Endothelial cell of umbilical vein (primary cell): ENCODE measurements around the gene ANTXRL. TPM values are rescaled to one million over a fixed set of nuclear protein-coding genes. Genes with fewer than 3 reads are reported as not detected.

Experiments
- BruUV-seq: library from RNA; stranded (reverse); fragments of 400-500 nt; replicated peaks from 2 replicates; lab custom pipeline; 2021; lab: Mats Ljungman, UMichigan
- CTCF ChIA-PET: fragments of 300-600, 350-600 bp; sonication (Branson Sonifier 250); formaldehyde crosslinking; loops from one replicate; lab custom pipeline; 2021; ENCODE audit warnings: antibody characterized with exemption, inconsistent platforms; lab: Charles Lee
- POLR2A ChIA-PET: fragments of 300-600, 350-600 bp; sonication (Branson Sonifier 250); formaldehyde crosslinking; loops from one replicate; lab custom pipeline; 2021; ENCODE audit warnings: antibody characterized with exemption, inconsistent platforms; lab: Charles Lee
- DNase-seq: peaks from one replicate; pipeline ENCODE4 v3.0.0-alpha.2; 2011; ENCODE audit warnings: low read depth, low spot score
- FAIRE-seq: peaks from 2 replicates; lab custom pipeline; 2011; peaks lifted over from hg19 to GRCh38; lab: Jason Lieb, UNC
- H2AFZ ChIP-seq: 2 replicates; pipeline ENCODE4 v1.6.0; 2012; ENCODE audit warnings: low read depth, low read length, control low read depth, inconsistent platforms
- H3K27ac ChIP-seq: 2 replicates; pipeline ENCODE4 v1.5.1; 2011; ENCODE audit warnings: low read depth, mild to moderate bottlenecking, control low read depth, low read length, moderate library complexity; ENCODE audit not compliant: insufficient read depth
- H3K27me3 ChIP-seq, 2 experiments: 2 replicates each; pipeline versions ENCODE4 v1.6.0 to v1.6.1; 2011; ENCODE audit warnings: low read length in 2 of 2, mixed read lengths in 1 of 2; ENCODE audit not compliant: control insufficient read depth in 2 of 2, insufficient read depth in 2 of 2
- H3K36me3 ChIP-seq, 2 experiments: 2 replicates in 1 of 2; 3 replicates in 1 of 2; pipeline ENCODE4 v1.5.1; 2011; ENCODE audit warnings: low read length in 2 of 2, mild to moderate bottlenecking in 1 of 2, moderate library complexity in 1 of 2; ENCODE audit not compliant: control insufficient read depth in 2 of 2, insufficient read depth in 2 of 2; ENCODE audit errors: extremely low read depth in 1 of 2
- H3K4me1 ChIP-seq: 3 replicates; pipeline ENCODE4 v1.5.1; 2011; ENCODE audit warnings: mild to moderate bottlenecking, low read length; ENCODE audit not compliant: control insufficient read depth, insufficient read depth; ENCODE audit errors: extremely low read depth
- H3K4me2 ChIP-seq: 2 replicates; pipeline ENCODE4 v1.6.1; 2011; ENCODE audit warnings: low read length, control low read depth, mixed read lengths; ENCODE audit not compliant: insufficient read depth
- H3K4me3 ChIP-seq, 3 experiments: fragments of 200-600 bp in 1 of 3; sonication (generic), shearing (Covaris generic) in 1 of 3; replicated peaks in 1 of 3; 2 replicates each; pipeline ENCODE4 v1.5.1; 2011 to 2016; ENCODE audit warnings: control low read depth in 3 of 3, low read length in 3 of 3, mild to moderate bottlenecking in 2 of 3, inconsistent platforms in 1 of 3, low read depth in 1 of 3, moderate library complexity in 1 of 3; ENCODE audit not compliant: insufficient read depth in 1 of 3
- H3K79me2 ChIP-seq: 2 replicates; pipeline ENCODE4 v1.6.0; 2012; ENCODE audit warnings: low read length, inconsistent platforms; ENCODE audit not compliant: control insufficient read depth, insufficient read depth
- H3K9ac ChIP-seq: replicated peaks from 2 replicates; pipeline ENCODE3; 2011; ENCODE audit warnings: low read length, control low read depth; ENCODE audit not compliant: insufficient read depth; ENCODE audit errors: extremely low read depth
- H3K9me1 ChIP-seq: replicated peaks from 3 replicates; pipeline ENCODE4 v1.6.0; 2011; ENCODE audit warnings: mild to moderate bottlenecking, low read length; ENCODE audit not compliant: control insufficient read depth, insufficient read depth; ENCODE audit errors: extremely low read depth
- H3K9me3 ChIP-seq: replicated peaks from 2 replicates; pipeline ENCODE4 v1.5.1; 2012; ENCODE audit warnings: low read length, inconsistent platforms; ENCODE audit not compliant: control insufficient read depth, insufficient read depth
- H4K20me1 ChIP-seq: replicated peaks from 2 replicates; pipeline ENCODE3; 2011; ENCODE audit warnings: mild to moderate bottlenecking, low read length; ENCODE audit not compliant: control insufficient read depth, insufficient read depth; ENCODE audit errors: extremely low read depth
- CTCF ChIP-seq, 2 donors: IDR thresholded peaks; 1 replicate in 1 of 2; 2 replicates in 1 of 2; pipeline ENCODE4 v1.5.1; 2011; ENCODE audit warnings: low read length in 2 of 2, mild to moderate bottlenecking in 2 of 2, moderate library complexity in 2 of 2, control low read depth in 1 of 2, inconsistent platforms in 1 of 2, low read depth in 1 of 2; ENCODE audit not compliant: insufficient read depth in 1 of 2; ENCODE audit errors: extremely low read depth in 1 of 2
- EZH2 ChIP-seq: IDR thresholded peaks from 2 replicates; pipeline ENCODE4 v1.6.1; 2012; ENCODE audit warnings: borderline replicate concordance, low read depth, mild to moderate bottlenecking, moderate library complexity, low read length, inconsistent platforms; ENCODE audit not compliant: severe bottlenecking
- FOS ChIP-seq: IDR thresholded peaks from 2 replicates; pipeline ENCODE4 v1.6.1; 2011; ENCODE audit warnings: mild to moderate bottlenecking, low read length, moderate library complexity, borderline replicate concordance; ENCODE audit not compliant: insufficient read depth
- GATA2 ChIP-seq: IDR thresholded peaks from 2 replicates; pipeline ENCODE4 v1.7.0; 2011; ENCODE audit warnings: low read depth, mild to moderate bottlenecking, moderate library complexity, mixed read lengths, low read length; ENCODE audit not compliant: insufficient read length, insufficient read depth
- MAX ChIP-seq: IDR thresholded peaks from 2 replicates; pipeline ENCODE4 v1.6.1; 2011; ENCODE audit not compliant: insufficient read depth, insufficient read length
- MYC ChIP-seq: IDR thresholded peaks from one replicate; pipeline ENCODE4 v1.6.1; 2011; ENCODE audit warnings: mild to moderate bottlenecking, low read depth, low read length
- POLR2A ChIP-seq: IDR thresholded peaks from 2 replicates; pipeline ENCODE4 v1.6.1; 2012; ENCODE audit warnings: low read depth, mild to moderate bottlenecking, control low read depth, low read length
- POLR2AphosphoS5 ChIP-seq: IDR thresholded peaks from 2 replicates; pipeline ENCODE4 v1.6.1; 2012; ENCODE audit warnings: low read depth, mild to moderate bottlenecking, control low read depth, low read length, moderate library complexity; ENCODE audit not compliant: insufficient read depth
- dilution Hi-C: fragments of 300-500 bp; cut with MboI; formaldehyde crosslinking; loops from one replicate; pipeline ENCODE4 v1.15.0; 2019; ENCODE audit warnings: low sequenced_read_pairs; ENCODE audit not compliant: extremely low pct_ligation_motif_present
- intact Hi-C: fragments of 100-400 bp; cut with micrococcal nuclease; formaldehyde crosslinking; loops from one replicate; pipeline ENCODE4 v1.10.0; 2022
- polyA plus RNA-seq, 4 experiments: library from polyadenylated mRNA; depleted of rRNA in 3 of 4; stranded (reverse) in 3 of 4; unstranded in 1 of 4; fragments of >200 nt; gene quantifications; 2 replicates each; pipeline versions ENCODE4 v1.2.1 to v1.2.3, GENCODE V29; 2011 to 2012; ENCODE audit warnings: missing spikeins in 1 of 4
- total RNA-seq: library from RNA; stranded (reverse); gene quantifications from 2 replicates; pipeline ENCODE4 v1.2.3, GENCODE V29; 2021

Gene ANTXRL
- total and polyA plus RNA-seq, 2 donors (not counting 3 experiments of a cell fraction or from before 2014, with no cell fraction given) = not detected

GRCh38 chr10:46273506-46274477 is 13.0 kb upstream of the ANTXRL start:
- dilution Hi-C loops (no loop called here), intact Hi-C loops (no loop called here)
- H2AFZ ChIP-seq = no peak overlapping the region
- H3K27me3 ChIP-seq = peaks cover 0 to 2% of the 10 kb centered on the region in 2 experiments
- H3K4me3 ChIP-seq = no peak overlapping the region
- no peak for FAIRE-seq
- H4K20me1 ChIP-seq = no peaks in the 10 kb centered on the region
- POLR2A ChIA-PET = no interaction called here
- no peak overlapping the region for H3K4me2 ChIP-seq
- no peak for TF ChIP-seq POLR2AphosphoS5
- no peak for TF ChIP-seq GATA2
- no peak for TF ChIP-seq MAX
- TF ChIP-seq MYC = no peak
- TF ChIP-seq POLR2A = no peak
- no peak for TF ChIP-seq FOS
- H3K4me1 ChIP-seq = no peaks in the 10 kb centered on the region
- no peak for DNase-seq
- H3K27ac ChIP-seq = no peak overlapping the region
- H3K79me2 ChIP-seq = no peaks in the 10 kb centered on the region
- no TSS peak for BruUV-seq
- CTCF ChIA-PET = no interaction called here
- H3K36me3 ChIP-seq = no peaks in the 10 kb centered on the region
- no peak overlapping the region for H3K9ac ChIP-seq
- no peaks in the 10 kb centered on the region for H3K9me3 ChIP-seq
- H3K9me1 ChIP-seq = no peaks in the 10 kb centered on the region

GRCh38 chr10:46277840-46278239 is 9.0 kb upstream of the ANTXRL start:
- no peaks in the 10 kb centered on the region for H3K9me3 ChIP-seq
- no peaks in the 10 kb centered on the region for H3K4me1 ChIP-seq
- ChIA-PET POLR2A (no interaction called here), CTCF (no interaction called here)
- H3K4me2 ChIP-seq = no peak overlapping the region
- H3K36me3 ChIP-seq = no peaks in the 10 kb centered on the region
- DNase-seq (no peak), FAIRE-seq (no peak)
- H3K9ac ChIP-seq = no peak overlapping the region
- no peaks in the 10 kb centered on the region for H3K9me1 ChIP-seq
- BruUV-seq = no TSS peak
- peaks cover 9 to 10% of the 10 kb centered on the region in 2 experiments for H3K27me3 ChIP-seq
- H2AFZ ChIP-seq = no peak overlapping the region
- H4K20me1 ChIP-seq = no peaks in the 10 kb centered on the region
- TF ChIP-seq POLR2AphosphoS5 = no peak
- TF ChIP-seq EZH2 = no peak
- no peak for TF ChIP-seq MYC
- no peak for TF ChIP-seq MAX
- TF ChIP-seq FOS = no peak
- no peak for TF ChIP-seq POLR2A
- TF ChIP-seq CTCF (IDR thresholded peaks at IDR 0.05; ENCODE audit: extremely low read depth in 1 of 2, insufficient read depth in 1 of 2, low read depth in 1 of 2, low read length in 2 of 2) = no peak
- intact Hi-C loops = no loop called here
- no peaks in the 10 kb centered on the region for H3K79me2 ChIP-seq
- H3K4me3 ChIP-seq = no peak overlapping the region
- H3K27ac ChIP-seq = no peak overlapping the region
- dilution Hi-C loops = no loop called here
